ENCODE measurements around the gene FMO3. TPM values are rescaled to one million over a fixed set of nuclear protein-coding genes. Genes with fewer than 3 reads are reported as not detected.

Gene FMO3
- total RNA-seq, 4 donors from 2014 or later: 3.2 to 16.5 (median 5.9) TPM

- no peak for TF ChIP-seq CTCF (IDR thresholded peaks at IDR 0.05)
- no peak for ATAC-seq (ENCODE audit: low FRiP score)
- DNase-seq (ENCODE audit: low spot score): no peak
These were observed 36.4 kb downstream of the FMO3 start for GRCh38 chr1:171127099-171127498.

DNA sequence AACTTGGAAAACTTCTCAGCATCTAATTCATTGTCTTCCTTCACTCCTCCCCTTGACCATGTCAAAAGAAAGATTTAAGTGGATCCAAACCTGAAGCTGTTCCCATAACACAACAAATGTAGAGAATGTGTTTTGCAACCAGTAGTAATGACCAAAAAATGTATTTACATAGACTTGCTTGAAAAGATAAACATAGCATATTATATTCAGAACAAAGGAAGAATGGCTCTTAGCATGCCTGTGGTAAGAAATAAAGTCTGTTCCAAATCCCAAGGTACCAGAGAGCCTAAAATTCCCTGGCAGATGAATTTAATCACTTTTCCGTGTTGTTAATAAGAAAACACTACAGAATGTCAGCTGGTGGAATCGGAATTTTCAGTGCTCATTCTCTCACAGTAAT is 36.8 kb downstream of the FMO3 start:
- DNase-seq (ENCODE audit: low spot score) (no peak), ATAC-seq (ENCODE audit: low FRiP score) (no peak)
- no peak for TF ChIP-seq CTCF (IDR thresholded peaks at IDR 0.05)

DNA sequence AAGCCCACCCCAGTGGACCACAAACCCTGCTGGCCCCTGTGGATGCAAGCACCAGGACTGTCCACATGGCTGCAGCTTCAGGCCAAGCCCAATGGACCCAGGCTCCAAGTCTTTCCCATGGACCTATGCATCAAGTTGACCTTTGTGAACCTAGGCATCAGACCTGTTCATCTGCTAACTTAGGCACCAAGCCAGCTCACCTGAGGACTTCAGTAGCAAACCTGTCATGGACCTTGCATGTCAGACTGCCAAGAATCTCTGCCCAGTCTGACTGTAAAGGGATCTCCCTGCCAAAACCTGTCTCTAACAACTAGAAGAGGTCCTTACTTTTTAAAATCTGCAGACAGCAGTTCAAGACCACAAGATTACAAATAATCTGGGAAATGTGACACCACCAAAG is 37.8 kb downstream of the FMO3 start:
- no peak for DNase-seq (ENCODE audit: low spot score)

GRCh38 chr1:171134204-171134923 is 43.7 kb downstream of the FMO3 start:
- TF ChIP-seq CTCF (IDR thresholded peaks at IDR 0.05): no peak
- no peak for ATAC-seq (ENCODE audit: low FRiP score)
- no peak for DNase-seq (ENCODE audit: low spot score)

More for the DNA sequence above, 37.8 kb downstream of the FMO3 start:
- TF ChIP-seq CTCF (IDR thresholded peaks at IDR 0.05): no peak
- ATAC-seq (ENCODE audit: low FRiP score): no peak

GRCh38 chr1:171137580-171137979 is 46.9 kb downstream of the FMO3 start:
- DNase-seq (ENCODE audit: low spot score): no peak
- no peak for TF ChIP-seq CTCF (IDR thresholded peaks at IDR 0.05)
- ATAC-seq (ENCODE audit: low FRiP score): no peak

DNA sequence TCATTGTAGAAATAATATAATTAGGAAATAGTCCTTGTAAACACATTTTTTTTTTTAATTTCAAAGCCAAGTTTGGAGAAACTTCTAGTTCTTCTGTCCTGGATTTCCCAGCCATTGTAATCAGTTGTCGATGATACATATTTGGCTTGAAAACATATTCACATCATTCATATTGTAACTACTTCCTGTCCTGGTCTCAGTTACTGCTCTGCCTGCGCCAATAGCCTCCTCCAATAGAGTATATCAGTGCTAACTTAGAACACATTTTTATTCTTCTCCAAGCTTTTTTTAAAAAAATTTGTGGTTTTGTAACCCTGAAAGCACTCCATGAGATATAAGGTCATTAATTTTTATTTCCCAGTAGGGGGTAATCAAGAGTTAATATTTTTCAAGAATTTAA is 48.3 kb downstream of the FMO3 start:
- no peak for TF ChIP-seq CTCF (IDR thresholded peaks at IDR 0.05)
- no peak for ATAC-seq (ENCODE audit: low FRiP score)
- DNase-seq (ENCODE audit: low spot score): no peak

GRCh38 chr1:171139890-171140289 is 49.2 kb downstream of the FMO3 start:
- DNase-seq (ENCODE audit: low spot score) (no peak), ATAC-seq (ENCODE audit: low FRiP score) (no peak)
- TF ChIP-seq CTCF (IDR thresholded peaks at IDR 0.05): no peak
